Measurements from ENCODE around the gene GPER1.
A peak's percentile ranks its signal among the peaks of the same experiment; 100 is the strongest.

Gene GPER1

DNA sequence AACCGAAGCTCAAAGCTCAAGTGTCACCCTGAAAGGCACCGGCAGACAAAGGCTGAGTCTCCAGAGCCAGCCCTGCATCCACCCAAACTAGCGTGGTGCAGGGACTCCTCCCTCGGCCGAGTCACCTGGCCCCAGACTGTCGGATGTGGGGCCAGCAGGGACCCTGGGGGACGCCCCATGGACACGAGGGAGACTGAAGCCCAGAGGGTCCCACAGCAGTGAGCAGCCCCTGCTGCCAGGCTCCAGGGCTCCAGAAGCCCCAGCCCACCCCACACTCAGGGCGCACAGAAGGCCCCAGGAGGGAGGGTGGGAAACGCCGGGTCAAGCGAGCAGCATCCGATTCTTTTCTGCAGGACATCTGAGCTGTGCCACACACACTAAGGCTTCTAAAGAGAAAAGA, 23.3 kb upstream of the GPER1 start:
- no peak for TF ChIP-seq MYC (IDR thresholded peaks at IDR 0.05; ENCODE audit: low read depth, low read length)
- TF ChIP-seq, protein P1, sequence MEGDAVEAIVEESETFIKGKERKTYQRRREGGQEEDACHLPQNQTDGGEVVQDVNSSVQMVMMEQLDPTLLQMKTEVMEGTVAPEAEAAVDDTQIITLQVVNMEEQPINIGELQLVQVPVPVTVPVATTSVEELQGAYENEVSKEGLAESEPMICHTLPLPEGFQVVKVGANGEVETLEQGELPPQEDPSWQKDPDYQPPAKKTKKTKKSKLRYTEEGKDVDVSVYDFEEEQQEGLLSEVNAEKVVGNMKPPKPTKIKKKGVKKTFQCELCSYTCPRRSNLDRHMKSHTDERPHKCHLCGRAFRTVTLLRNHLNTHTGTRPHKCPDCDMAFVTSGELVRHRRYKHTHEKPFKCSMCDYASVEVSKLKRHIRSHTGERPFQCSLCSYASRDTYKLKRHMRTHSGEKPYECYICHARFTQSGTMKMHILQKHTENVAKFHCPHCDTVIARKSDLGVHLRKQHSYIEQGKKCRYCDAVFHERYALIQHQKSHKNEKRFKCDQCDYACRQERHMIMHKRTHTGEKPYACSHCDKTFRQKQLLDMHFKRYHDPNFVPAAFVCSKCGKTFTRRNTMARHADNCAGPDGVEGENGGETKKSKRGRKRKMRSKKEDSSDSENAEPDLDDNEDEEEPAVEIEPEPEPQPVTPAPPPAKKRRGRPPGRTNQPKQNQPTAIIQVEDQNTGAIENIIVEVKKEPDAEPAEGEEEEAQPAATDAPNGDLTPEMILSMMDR (IDR thresholded peaks at IDR 0.05; ENCODE audit: low read depth, low read length), result no peak
- TF ChIP-seq, protein P2, sequence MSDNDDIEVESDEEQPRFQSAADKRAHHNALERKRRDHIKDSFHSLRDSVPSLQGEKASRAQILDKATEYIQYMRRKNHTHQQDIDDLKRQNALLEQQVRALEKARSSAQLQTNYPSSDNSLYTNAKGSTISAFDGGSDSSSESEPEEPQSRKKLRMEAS (IDR thresholded peaks at IDR 0.05; ENCODE audit: low read depth, low read length), result no peak
- TF ChIP-seq POLR2A (IDR thresholded peaks at IDR 0.05; ENCODE audit: extremely low read depth, insufficient read length), result no peak
- no peak overlapping the region for H3K4me3 ChIP-seq (ENCODE audit: low read depth, low read length)
- no peak for DNase-seq (ENCODE audit: low read depth)

DNA sequence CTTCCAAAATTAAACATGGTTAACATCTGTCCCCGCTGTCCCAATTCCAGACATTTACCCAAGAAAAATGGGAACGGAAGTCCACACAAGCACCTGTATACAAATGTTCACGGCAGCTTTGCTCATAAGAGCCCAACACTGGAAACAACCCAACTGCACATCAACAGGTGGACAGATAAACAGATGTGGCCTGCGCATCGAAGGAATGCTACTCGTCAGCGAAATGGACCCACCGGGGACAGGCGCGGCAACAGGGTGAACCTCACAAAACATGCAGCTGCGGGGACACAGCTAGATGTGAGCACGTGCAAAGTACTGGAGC, 22.7 kb upstream of the GPER1 start:
- no peak for DNase-seq (ENCODE audit: low read depth)
- TF ChIP-seq MYC (IDR thresholded peaks at IDR 0.05; ENCODE audit: low read depth, low read length), result no peak
- no peak for TF ChIP-seq POLR2A (IDR thresholded peaks at IDR 0.05; ENCODE audit: extremely low read depth, insufficient read length)
- TF ChIP-seq, protein P1 (IDR thresholded peaks at IDR 0.05; ENCODE audit: low read depth, low read length), result no peak
- TF ChIP-seq, protein P2 (IDR thresholded peaks at IDR 0.05; ENCODE audit: low read depth, low read length), result no peak
- no peak overlapping the region for H3K4me3 ChIP-seq (ENCODE audit: low read depth, low read length)

DNA sequence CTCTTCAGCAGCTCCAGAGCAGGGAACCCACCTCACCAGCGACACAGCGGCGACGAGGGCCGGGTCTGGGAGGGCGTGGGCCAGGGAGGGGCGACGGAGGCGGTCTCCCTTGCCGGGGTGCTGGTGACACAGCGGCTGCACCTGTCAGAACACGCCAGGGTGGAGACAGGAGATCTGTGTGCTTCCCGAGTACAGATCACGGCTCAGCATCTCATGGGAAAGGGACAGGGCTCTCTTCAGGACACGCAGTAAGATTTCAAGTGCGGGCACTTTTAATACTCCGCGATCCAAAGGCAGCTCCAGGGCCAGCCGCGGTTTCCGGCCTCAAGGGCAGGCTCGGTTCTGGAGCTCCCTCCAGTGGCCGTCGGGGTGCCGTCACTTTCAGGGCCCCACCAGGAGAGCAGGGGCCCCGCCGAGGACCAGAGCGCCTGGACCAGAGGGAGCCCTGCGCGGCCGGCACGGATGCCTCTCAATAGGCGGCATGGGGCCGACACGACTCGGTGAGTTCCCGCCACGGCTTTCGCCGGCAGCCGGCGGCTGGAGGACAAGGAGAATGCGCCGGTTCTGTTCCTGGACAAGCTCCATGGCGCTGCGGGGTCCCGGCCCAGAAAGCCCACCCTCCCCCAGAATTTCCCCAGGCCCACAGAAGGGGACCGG, 22.2 kb upstream of the GPER1 start:
- TF ChIP-seq POLR2A (IDR thresholded peaks at IDR 0.05; ENCODE audit: extremely low read depth, insufficient read length) (no peak), MYC (IDR thresholded peaks at IDR 0.05; ENCODE audit: low read depth, low read length) (no peak)
- TF ChIP-seq, protein P1 (IDR thresholded peaks at IDR 0.05; ENCODE audit: low read depth, low read length), result peak; percentile 94
- TF ChIP-seq, protein P2 (IDR thresholded peaks at IDR 0.05; ENCODE audit: low read depth, low read length), result 0 out of 2 replicates have a peak, but pooled peaks have one; percentile 16
- no peak overlapping the region for H3K4me3 ChIP-seq (ENCODE audit: low read depth, low read length)
- peak; percentile 92 for DNase-seq (ENCODE audit: low read depth)

DNA sequence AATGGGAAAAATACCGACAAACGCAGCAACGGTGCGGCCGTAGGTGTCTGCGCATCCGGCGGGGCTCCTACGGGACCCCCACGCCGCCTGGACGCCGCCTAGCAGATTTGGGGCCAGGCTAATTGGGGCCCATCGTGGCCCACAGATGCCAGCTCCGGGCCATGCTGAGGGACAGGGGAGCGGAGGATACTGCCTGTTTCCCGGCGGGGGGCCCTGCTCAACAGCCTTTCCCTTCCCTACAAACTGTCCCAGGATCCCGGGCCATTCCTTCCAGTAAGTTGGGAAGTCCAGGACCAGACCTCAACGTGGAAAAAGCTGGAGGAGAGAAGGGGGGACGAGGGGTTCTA, 21.7 kb upstream of the GPER1 start:
- H3K4me3 ChIP-seq (ENCODE audit: low read depth, low read length), result no peak overlapping the region
- no peak for DNase-seq (ENCODE audit: low read depth)
- TF ChIP-seq, protein P1 (IDR thresholded peaks at IDR 0.05; ENCODE audit: low read depth, low read length), result no peak
- TF ChIP-seq, protein P2 (IDR thresholded peaks at IDR 0.05; ENCODE audit: low read depth, low read length), result no peak
- TF ChIP-seq MYC (IDR thresholded peaks at IDR 0.05; ENCODE audit: low read depth, low read length) (no peak), POLR2A (IDR thresholded peaks at IDR 0.05; ENCODE audit: extremely low read depth, insufficient read length) (no peak)

DNA sequence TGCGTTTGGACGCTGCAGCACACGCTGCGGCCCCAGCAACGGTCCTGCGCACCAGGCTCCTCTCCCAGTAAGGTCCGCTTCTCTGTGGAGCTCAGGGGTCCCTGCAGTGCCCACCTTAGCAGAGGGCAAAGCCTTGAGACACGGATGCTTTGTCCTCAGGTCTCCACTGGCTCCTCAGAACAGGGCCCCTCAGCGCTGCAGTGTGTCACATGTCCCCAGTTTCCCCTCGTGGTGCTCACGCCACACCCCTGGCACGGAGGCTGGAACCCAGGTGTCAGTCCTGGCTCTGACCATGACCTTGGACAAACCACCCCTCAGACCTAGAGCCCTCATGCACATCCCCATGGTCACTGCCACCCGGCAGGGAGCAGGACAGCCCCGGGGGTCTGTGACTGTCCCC, 19.9 kb upstream of the GPER1 start:
- no peak overlapping the region for H3K4me3 ChIP-seq (ENCODE audit: low read depth, low read length)
- TF ChIP-seq, protein P1 (IDR thresholded peaks at IDR 0.05; ENCODE audit: low read depth, low read length), result no peak
- no peak for TF ChIP-seq POLR2A (IDR thresholded peaks at IDR 0.05; ENCODE audit: extremely low read depth, insufficient read length)
- TF ChIP-seq, protein P2 (IDR thresholded peaks at IDR 0.05; ENCODE audit: low read depth, low read length), result no peak
- no peak for TF ChIP-seq MYC (IDR thresholded peaks at IDR 0.05; ENCODE audit: low read depth, low read length)
- DNase-seq (ENCODE audit: low read depth), result no peak
